ENCODE data around the gene OR2A7.
"Not testable (repeated sequence)": the region's sequence is repeated elsewhere in the genome, so short reads cannot be mapped to it uniquely, and the experiment has no call there.

The OR2A7 gene

GRCh38 chr7:144217200-144217599, 47.4 kb downstream of the OR2A7 start:
- DNase-seq (ENCODE audit: low spot score); in situ Hi-C loops (cut with MboI; ENCODE audit: low sequenced_read_pairs, unreplicated experiment): not testable (repeated sequence)
